DMS 273 treated with DMSO at 0.1 percent for 48 hours (cell line): ENCODE data around the gene TRPV5.

Source experiments
- DNase-seq: peaks from one replicate; lab custom pipeline; 2025; lab: John Stamatoyannopoulos, UW

TRPV5 gene

GRCh38 chr7:142908921-142909890, 24.3 kb downstream of the TRPV5 start:
- no peak for DNase-seq

DNA sequence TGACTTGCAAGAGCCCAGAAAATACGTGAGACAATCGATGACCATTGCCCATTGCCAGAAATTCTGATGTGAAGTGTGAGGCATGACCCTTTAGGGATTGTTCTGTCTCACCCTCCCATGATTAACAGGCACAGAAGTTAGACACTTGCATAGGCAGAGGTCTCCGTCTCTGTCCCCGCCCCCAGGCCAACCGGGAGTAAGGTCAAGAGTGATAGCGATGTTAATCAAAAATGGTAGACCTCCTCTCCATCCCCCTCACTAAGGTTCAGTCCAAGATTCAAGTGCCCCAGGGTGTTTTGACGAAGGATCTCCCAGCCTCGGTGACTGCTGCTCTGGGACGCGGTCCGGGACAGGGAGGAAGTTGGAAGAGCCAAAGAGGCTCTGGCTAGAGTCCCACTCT, 25.3 kb downstream of the TRPV5 start:
- DNase-seq, result no peak

DNA sequence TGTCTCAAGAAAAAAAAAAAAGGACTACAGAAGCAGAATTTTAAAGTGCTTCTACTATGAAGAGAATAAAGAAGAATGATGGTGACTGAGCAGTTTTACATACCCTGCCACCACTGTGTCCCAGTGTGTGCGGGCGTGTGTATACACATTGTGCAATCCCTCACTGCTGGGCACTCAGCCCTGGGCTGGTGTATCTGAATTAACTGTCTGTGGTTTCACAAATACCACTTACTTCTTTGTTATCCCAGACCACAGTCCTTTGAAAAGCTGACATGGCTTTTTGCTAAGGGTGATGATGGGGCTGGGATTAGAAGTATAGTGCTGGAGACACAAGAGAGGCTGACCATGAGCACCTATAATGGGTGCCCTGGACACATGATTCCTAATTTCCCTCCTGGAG, 26.9 kb downstream of the TRPV5 start:
- no peak for DNase-seq

GRCh38 chr7:142905759-142906158, 27.8 kb downstream of the TRPV5 start:
- no peak for DNase-seq

DNA sequence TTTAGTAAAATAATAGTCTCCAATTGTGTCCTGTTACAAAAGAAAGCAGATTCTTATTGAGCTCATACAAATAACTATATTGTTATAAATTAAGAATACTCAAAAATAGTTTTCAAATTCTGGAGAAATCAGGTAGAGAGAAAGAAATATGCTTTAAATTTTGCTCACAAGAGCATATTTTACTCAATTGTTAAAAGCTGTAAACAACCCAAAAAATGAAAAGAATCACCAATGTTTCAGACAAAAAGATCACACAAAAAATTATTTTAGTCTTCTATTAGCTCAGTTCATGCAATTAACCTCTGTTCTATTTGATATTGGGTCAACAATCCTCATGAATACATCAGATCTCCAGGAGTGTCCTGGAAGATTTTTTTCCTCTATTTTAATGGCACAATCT, 29.4 kb downstream of the TRPV5 start:
- no peak for DNase-seq

- no peak for DNase-seq
Observed at GRCh38 chr7:142901426-142902259, 31.9 kb downstream of the TRPV5 start.

GRCh38 chr7:142899661-142900060, 33.9 kb downstream of the TRPV5 start:
- DNase-seq, result no peak

DNA sequence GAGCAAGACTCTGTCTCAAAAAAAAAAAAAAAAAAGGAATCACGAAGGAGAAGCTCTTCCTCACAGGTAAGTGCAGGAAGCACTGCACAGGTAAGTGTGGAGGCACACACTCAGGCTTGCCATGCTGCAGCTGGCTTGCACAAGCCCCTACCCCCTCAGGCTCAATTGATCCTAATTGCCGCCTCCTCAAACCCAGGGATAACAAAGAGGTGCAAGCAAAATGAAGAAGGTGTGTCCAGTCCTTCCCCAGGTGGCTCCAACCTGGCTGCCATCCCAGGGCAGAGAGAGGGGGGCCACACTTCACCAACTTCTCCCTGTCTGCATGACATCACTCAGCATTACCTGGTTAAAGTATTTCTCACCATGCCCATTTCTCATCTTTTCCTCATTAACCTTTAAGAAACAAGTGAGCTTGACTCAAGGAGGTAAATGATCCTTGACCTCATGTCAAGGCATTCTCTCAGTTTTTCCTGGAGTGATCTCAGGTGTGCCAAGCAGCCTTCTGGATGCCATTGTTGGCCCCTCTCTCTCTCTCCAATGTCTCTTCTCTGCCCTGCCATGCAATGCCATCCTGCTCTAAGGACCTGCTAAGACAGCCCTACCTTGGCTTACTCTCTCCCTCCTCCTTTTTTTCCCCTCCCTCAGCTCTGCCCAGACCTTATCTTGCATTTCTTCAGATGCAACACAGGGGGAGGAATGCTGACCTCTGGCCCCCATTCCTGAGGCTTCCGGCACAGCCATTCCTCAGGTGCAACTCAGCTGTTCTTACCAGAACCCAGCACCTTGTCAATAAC, 35.0 kb downstream of the TRPV5 start:
- no peak for DNase-seq

DNA sequence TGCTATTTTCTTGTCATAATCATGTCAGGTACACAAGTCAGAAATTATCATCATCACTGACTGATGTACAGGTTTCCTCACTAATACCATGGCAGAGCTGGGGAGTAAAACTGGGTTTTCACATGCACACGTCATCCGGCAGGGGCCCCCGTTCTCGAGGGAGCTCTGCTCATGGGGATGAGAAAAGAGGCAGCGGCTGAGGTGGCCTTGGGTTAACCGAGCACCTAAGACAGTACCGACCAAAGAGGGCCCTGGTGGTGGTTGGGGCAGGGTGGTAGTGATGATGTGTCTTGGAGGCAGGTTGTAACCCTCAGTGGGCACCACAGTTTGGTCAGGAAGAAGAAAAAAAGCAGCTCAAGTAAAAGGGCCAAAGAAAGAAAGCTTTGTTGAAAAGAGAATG, 35.9 kb downstream of the TRPV5 start:
- DNase-seq, result no peak

DNA sequence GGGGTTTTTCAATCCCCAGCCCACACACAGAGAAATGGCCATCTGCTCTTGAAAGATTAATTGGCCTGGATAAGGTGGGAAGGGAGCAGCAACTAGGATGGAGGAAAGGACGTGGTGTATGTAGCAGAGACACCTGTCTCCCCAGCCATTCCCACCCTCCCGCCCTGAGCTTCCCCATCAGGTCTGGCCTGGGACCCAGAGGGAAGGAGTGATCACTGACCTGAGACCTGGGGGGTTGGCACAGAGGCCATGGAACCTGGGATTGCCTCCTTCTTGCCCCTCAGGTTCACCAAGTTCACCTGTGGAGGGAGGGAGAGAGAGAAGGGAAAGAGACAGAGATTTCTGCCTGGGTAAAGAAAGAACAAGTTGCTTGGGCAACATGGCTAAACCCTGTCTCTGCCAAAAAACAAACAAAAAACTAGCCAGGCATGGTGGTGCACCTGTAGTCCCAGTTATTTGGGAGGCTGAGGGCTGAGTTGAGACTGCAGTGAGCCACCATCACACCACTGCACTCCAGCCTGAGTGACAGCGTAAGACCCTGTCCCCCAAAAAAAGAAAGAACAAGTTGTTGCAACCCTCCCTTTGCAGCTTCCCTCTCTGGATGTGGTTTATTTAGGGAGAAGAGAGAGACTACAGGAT, 36.7 kb downstream of the TRPV5 start:
- no peak for DNase-seq

DNA sequence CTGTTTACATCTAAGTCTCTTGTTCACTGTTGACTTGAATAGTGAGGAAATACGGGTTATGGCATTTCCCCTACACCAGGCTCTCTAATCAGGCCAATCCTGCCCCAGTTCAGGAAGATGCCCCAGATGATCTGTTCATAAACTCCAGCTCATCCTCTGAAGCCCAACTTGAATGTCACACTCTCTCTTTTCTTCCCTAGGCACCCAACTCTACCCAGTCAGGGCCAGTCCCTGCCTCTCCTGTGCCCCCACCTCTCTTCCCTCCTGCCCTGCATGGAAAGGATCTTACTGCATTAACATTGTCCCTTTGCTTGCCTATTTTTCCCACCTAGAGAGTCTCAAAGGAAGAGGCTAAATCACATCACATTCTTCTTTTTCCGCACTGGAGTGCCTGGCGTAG, 37.4 kb downstream of the TRPV5 start:
- DNase-seq, result no peak

- DNase-seq, result no peak
Observed at GRCh38 chr7:142894985-142895593, 38.5 kb downstream of the TRPV5 start.

GRCh38 chr7:142894112-142894984, 39.2 kb downstream of the TRPV5 start:
- no peak for DNase-seq

GRCh38 chr7:142892951-142893350, 40.6 kb downstream of the TRPV5 start:
- no peak for DNase-seq

GRCh38 chr7:142891490-142892082, 42.0 kb downstream of the TRPV5 start:
- DNase-seq, result no peak

DNA sequence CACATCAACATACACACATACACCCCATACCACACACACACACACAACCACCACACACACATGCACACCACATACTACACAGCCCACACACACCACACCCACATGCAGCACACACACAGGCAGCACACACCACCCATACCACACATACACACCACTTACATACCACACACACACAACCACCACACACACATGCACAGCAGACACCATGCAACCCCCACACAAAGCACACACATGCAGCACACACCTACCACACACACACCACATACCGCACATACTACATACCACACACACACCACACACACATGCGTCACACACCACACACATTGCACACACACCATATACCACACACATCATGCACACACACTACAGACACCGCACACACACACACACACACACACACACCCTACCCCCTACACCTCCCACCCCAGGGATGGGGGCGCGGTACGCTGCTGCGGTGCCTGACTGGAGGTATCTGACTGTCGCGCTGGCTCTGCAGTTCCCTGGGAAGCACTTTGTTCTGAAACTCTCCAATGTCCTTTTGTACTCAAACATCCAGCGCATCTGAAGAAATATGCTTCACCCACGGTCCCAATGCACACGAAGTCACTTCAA, 42.6 kb downstream of the TRPV5 start:
- no peak for DNase-seq

GRCh38 chr7:142889816-142890215, 43.7 kb downstream of the TRPV5 start:
- DNase-seq, result no peak

- DNase-seq, result no peak
Observed at GRCh38 chr7:142887282-142888015, 46.1 kb downstream of the TRPV5 start.

DNA sequence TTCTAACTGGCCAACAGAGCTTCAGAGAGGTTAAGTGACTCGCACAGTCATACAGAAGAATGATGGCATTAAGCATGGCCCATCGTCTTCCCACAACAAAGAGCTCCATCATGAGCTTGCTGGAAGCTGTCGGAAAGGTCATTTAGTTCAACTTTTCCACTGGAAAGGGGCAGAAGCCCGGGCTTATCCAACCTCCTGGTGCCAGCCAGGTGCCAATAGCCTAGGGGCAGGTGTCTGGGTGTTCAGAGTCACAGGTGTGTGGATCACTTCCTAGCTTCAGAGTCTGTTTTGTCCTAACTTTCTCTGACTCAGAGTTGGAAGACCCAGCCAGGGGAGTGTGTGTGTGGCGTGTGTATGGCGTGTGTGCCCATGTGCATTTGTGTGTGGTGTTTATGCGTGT, 46.7 kb downstream of the TRPV5 start:
- no peak for DNase-seq
